SK-N-SH (cell line): ENCODE results near the gene FBN2. TPM values are rescaled to one million over a fixed set of nuclear protein-coding genes. Genes with fewer than 3 reads are reported as not detected.

Source experiments
- CTCF ChIA-PET: fragments of 300-600, 350-600 bp; formaldehyde crosslinking; extraction: SDS; loops from one replicate; lab custom pipeline; 2021; lab: Yijun Ruan, JAX
- POLR2A ChIA-PET: fragments of 350-600 bp; sonication (Branson Sonifier 250); formaldehyde crosslinking; extraction: SDS; loops from one replicate; lab custom pipeline; 2020; ENCODE audit warnings: antibody characterized with exemption, inconsistent platforms; lab: Yijun Ruan, JAX
- DNase-seq: peaks from one replicate; pipeline ENCODE4 v3.0.0; 2012
- H2AFZ ChIP-seq: fragments of 200-600 bp; sonication (generic); 2 replicates; pipeline ENCODE4 v1.8.1; 2016; ENCODE audit warnings: antibody characterized with exemption, mild to moderate bottlenecking, low read depth
- H3F3A ChIP-seq: fragments of 200-600 bp; sonication (generic); replicated peaks from 2 replicates; pipeline ENCODE3; 2016; ENCODE audit warnings: antibody characterized with exemption, mild to moderate bottlenecking; ENCODE audit not compliant: insufficient read depth
- H3K27ac ChIP-seq, 2 experiments: fragments of 200-500 bp in 1 of 2; fragments of 200-600 bp in 1 of 2; sonication (Bioruptor generic) in 1 of 2; sonication (generic), shearing (Covaris generic) in 1 of 2; 2 replicates each; pipeline versions ENCODE4 v1.5.1 to v1.6.1; 2014 to 2016; ENCODE audit warnings: low read depth in 2 of 2, inconsistent platforms in 1 of 2, low read length in 1 of 2, mild to moderate bottlenecking in 1 of 2, mixed read lengths in 1 of 2
- H3K27me3 ChIP-seq: fragments of 200-600 bp; sonication (generic), shearing (Covaris generic); 2 replicates; pipeline ENCODE4 v1.6.1; 2016; ENCODE audit warnings: mixed run types; ENCODE audit not compliant: insufficient read depth
- H3K36me3 ChIP-seq, 2 experiments: fragments of 200-500 bp in 1 of 2; fragments of 200-600 bp in 1 of 2; sonication (Bioruptor generic) in 1 of 2; sonication (generic) in 1 of 2; replicated peaks in 1 of 2; 2 replicates each; pipeline versions ENCODE3 to v1.5.1; 2014 to 2016; ENCODE audit warnings: low read length in 1 of 2, mild to moderate bottlenecking in 1 of 2; ENCODE audit not compliant: insufficient read depth in 2 of 2, control insufficient read depth in 1 of 2
- H3K4me1 ChIP-seq, 2 experiments: fragments of 200-500 bp in 1 of 2; fragments of 200-600 bp in 1 of 2; sonication (Bioruptor generic) in 1 of 2; sonication (generic), shearing (Covaris generic) in 1 of 2; 2 replicates each; pipeline versions ENCODE4 v1.5.1 to v1.6.1; 2014 to 2016; ENCODE audit warnings: low read depth in 1 of 2, low read length in 1 of 2, mixed run types in 1 of 2; ENCODE audit not compliant: insufficient read depth in 2 of 2, control insufficient read depth in 1 of 2
- H3K4me2 ChIP-seq: fragments of 200-600 bp; sonication (generic), shearing (Covaris generic); 2 replicates; pipeline ENCODE4 v1.6.1; 2017; ENCODE audit warnings: mixed run types
- H3K4me3 ChIP-seq, 2 experiments: fragments of 200-500 bp in 1 of 2; fragments of 200-600 bp in 1 of 2; sonication (Bioruptor generic) in 1 of 2; sonication (generic), shearing (Covaris generic) in 1 of 2; 2 replicates each; pipeline versions ENCODE4 v1.5.1 to v1.8.1; 2014 to 2016; ENCODE audit warnings: low read depth in 2 of 2, inconsistent platforms in 1 of 2, low read length in 1 of 2, mild to moderate bottlenecking in 1 of 2, mixed read lengths in 1 of 2, moderate library complexity in 1 of 2
- H3K79me2 ChIP-seq: fragments of 200-600 bp; sonication (generic); 2 replicates; pipeline ENCODE4 v1.8.1; 2017; ENCODE audit warnings: mild to moderate bottlenecking; ENCODE audit not compliant: insufficient read depth
- H3K9ac ChIP-seq: fragments of 200-600 bp; sonication (generic); 2 replicates; pipeline ENCODE4 v1.6.1; 2017; ENCODE audit warnings: mixed run types
- H3K9me2 ChIP-seq: fragments of 200-600 bp; sonication (generic); 2 replicates; pipeline ENCODE4 v1.6.1; 2017; ENCODE audit warnings: mixed run types
- H3K9me3 ChIP-seq: fragments of 200-600 bp; sonication (generic); 2 replicates; pipeline ENCODE4 v1.6.1; 2017; ENCODE audit warnings: mixed run types, mild to moderate bottlenecking, moderate library complexity
- H4K20me1 ChIP-seq: fragments of 200-600 bp; sonication (generic); 2 replicates; pipeline ENCODE4 v1.6.1; 2017; ENCODE audit warnings: mild to moderate bottlenecking, mixed run types; ENCODE audit not compliant: insufficient read depth
- CHD2 ChIP-seq: fragments of 150-350 bp; IDR thresholded peaks from 2 replicates; pipeline ENCODE4 v1.6.1; 2018; ENCODE audit warnings: low read length; ENCODE audit not compliant: partially characterized antibody
- CTCF ChIP-seq: fragments of 200-600 bp; sonication (generic); IDR thresholded peaks from 2 replicates; pipeline ENCODE4 v1.6.1; 2017; ENCODE audit warnings: antibody characterized with exemption, mild to moderate bottlenecking, moderate library complexity
- EP300 ChIP-seq, 2 experiments: IDR thresholded peaks; 2 replicates each; pipeline versions ENCODE4 v1.4.0 to v1.6.1; 2012; ENCODE audit warnings: borderline replicate concordance in 1 of 2, low read depth in 1 of 2, low read length in 1 of 2
- EZH2phosphoT487 ChIP-seq: fragments of 200-600 bp; sonication (generic); IDR thresholded peaks from 2 replicates; pipeline ENCODE4 v1.6.1; 2017; ENCODE audit warnings: low read depth, mixed run types, mild to moderate bottlenecking, antibody characterized with exemption, moderate library complexity, borderline replicate concordance
- FOSL2 ChIP-seq: IDR thresholded peaks from 2 replicates; pipeline ENCODE4 v1.4.0; 2012; ENCODE audit warnings: low read depth, mild to moderate bottlenecking, moderate library complexity, borderline replicate concordance
- FOXJ3 ChIP-seq: sonication (generic); formaldehyde crosslinking; IDR thresholded peaks from 2 replicates; pipeline ENCODE4 v1.5.1; 2020; ENCODE audit warnings: mild to moderate bottlenecking, missing genetic modification reagents
- FOXM1 ChIP-seq: IDR thresholded peaks from 2 replicates; pipeline ENCODE4 v1.4.0; 2012; ENCODE audit warnings: low read depth, mild to moderate bottlenecking
- GABPA ChIP-seq: IDR thresholded peaks from 2 replicates; pipeline ENCODE4 v1.4.0; 2012; ENCODE audit warnings: low read depth, mild to moderate bottlenecking
- GATA2 ChIP-seq: sonication (generic); formaldehyde crosslinking; IDR thresholded peaks from 2 replicates; pipeline ENCODE4 v1.5.0; 2020; ENCODE audit warnings: mild to moderate bottlenecking, missing genetic modification reagents
- IRF3 ChIP-seq: fragments of 150-350 bp; IDR thresholded peaks from 2 replicates; pipeline ENCODE4 v1.6.1; 2016; ENCODE audit warnings: mild to moderate bottlenecking, low read depth, low read length
- MAX ChIP-seq: IDR thresholded peaks from 2 replicates; pipeline ENCODE4 v1.4.0; 2012; ENCODE audit warnings: low read depth
- MXI1 ChIP-seq: IDR thresholded peaks from 2 replicates; pipeline ENCODE4 v1.6.1; 2012; ENCODE audit warnings: mild to moderate bottlenecking, low read depth, low read length, improper control_type of control experiment
- NRF1 ChIP-seq: IDR thresholded peaks from 2 replicates; pipeline ENCODE4 v1.6.1; 2012; ENCODE audit warnings: low read depth, mild to moderate bottlenecking, low read length
- PBX3 ChIP-seq: IDR thresholded peaks from 2 replicates; pipeline ENCODE4; 2012
- RCOR1 ChIP-seq: fragments of 150-350 bp; IDR thresholded peaks from 2 replicates; pipeline ENCODE4 v1.6.1; 2017; ENCODE audit warnings: antibody characterized with exemption, low read length
- SIN3A ChIP-seq: IDR thresholded peaks from 2 replicates; pipeline ENCODE4 v1.6.1; 2012; ENCODE audit warnings: low read depth, mild to moderate bottlenecking, low read length, moderate library complexity, borderline replicate concordance
- SMC3 ChIP-seq: IDR thresholded peaks from 2 replicates; pipeline ENCODE4 v1.6.1; 2012; ENCODE audit warnings: low read depth, low read length, improper control_type of control experiment
- TCF12 ChIP-seq: IDR thresholded peaks from 2 replicates; pipeline ENCODE4 v1.4.0; 2012
- TEAD4 ChIP-seq: IDR thresholded peaks from 2 replicates; pipeline ENCODE4 v1.4.0; 2012; ENCODE audit warnings: mild to moderate bottlenecking, borderline replicate concordance; ENCODE audit not compliant: insufficient read depth
- USF1 ChIP-seq: IDR thresholded peaks from 2 replicates; pipeline ENCODE4 v1.4.0; 2012; ENCODE audit warnings: low read depth, borderline replicate concordance
- ZBTB33 ChIP-seq: IDR thresholded peaks from 2 replicates; pipeline ENCODE4 v1.4.0; 2012; ENCODE audit warnings: low read depth, borderline replicate concordance
- WGBS: methylation state at CpG from one replicate; pipeline ENCODE4 v1.1.6; 2017; ENCODE audit warnings: low lambda C conversion rate; 5-methylcytosine and 5-hydroxymethylcytosine counted together
- polyA plus RNA-seq, 3 experiments: library from polyadenylated mRNA; depleted of rRNA; stranded (reverse); fragments of >200 nt; gene quantifications; 2 replicates each; pipeline ENCODE4 v1.2.3, GENCODE V29; 2012

The FBN2 gene
- polyA plus RNA-seq, 1 of the 3 experiments (the other 2 are of a cell fraction) = 2.2 TPM

- POLR2A ChIA-PET = no interaction called here
- no peak overlapping the region for H3K9ac ChIP-seq
- WGBS = 7% methylated on average over 9 of the region's 9 CpGs
These were observed 203.9 kb downstream of the FBN2 start for GRCh38 chr5:128334010-128334716.

GRCh38 chr5:128331261-128331660, 206.8 kb downstream of the FBN2 start:
- no peaks in the 10 kb centered on the region for H3K4me1 ChIP-seq
- no peak overlapping the region for H3K9ac ChIP-seq
- H4K20me1 ChIP-seq = no peaks in the 10 kb centered on the region
- H3K9me2 ChIP-seq = no peaks in the 10 kb centered on the region
- no peak overlapping the region for H3K4me2 ChIP-seq
- no peaks in the 10 kb centered on the region for H3K9me3 ChIP-seq
- H3K79me2 ChIP-seq = no peaks in the 10 kb centered on the region
- POLR2A ChIA-PET = no interaction called here
- peaks cover 0 to 6% of the 10 kb centered on the region in 2 experiments for H3K36me3 ChIP-seq
- no peak overlapping the region for H3K4me3 ChIP-seq
- H2AFZ ChIP-seq = no peak overlapping the region
- no peak overlapping the region for H3K27ac ChIP-seq
- H3K27me3 ChIP-seq = peaks cover 10% of the 10 kb centered on the region; the same call in 1 of the 2 replicates
- 9% methylated on average over 5 of the region's 5 CpGs for WGBS
- no peaks in the 10 kb centered on the region for H3F3A ChIP-seq
- CTCF ChIA-PET = no interaction called here
- no peak for DNase-seq
- TF ChIP-seq EP300 (IDR thresholded peaks at IDR 0.05; ENCODE audit: borderline replicate concordance in 1 of 2, low read depth in 1 of 2, low read length in 1 of 2) (no peak), TEAD4 (no peak), MXI1 (no peak), SMC3 (no peak), FOXM1 (no peak), IRF3 (no peak), PBX3 (no peak), MAX (no peak), SIN3A (no peak), USF1 (no peak), ZBTB33 (no peak)

More at GRCh38 chr5:128334010-128334716, 203.9 kb downstream of the FBN2 start:
- Histone ChIP-seq H3F3A (no peaks in the 10 kb centered on the region), H3K27me3 (peaks cover 10% of the 10 kb centered on the region; the same call in 1 of the 2 replicates), H4K20me1 (no peaks in the 10 kb centered on the region), H3K27ac (no peak overlapping the region), H3K9me2 (no peaks in the 10 kb centered on the region), H3K4me1 (no peaks in the 10 kb centered on the region)
- no peak for DNase-seq
- CTCF ChIA-PET = no interaction called here
- no peak for TF ChIP-seq EZH2phosphoT487
- no peak for TF ChIP-seq CTCF
- TF ChIP-seq GATA2 (CRISPR knock-in tag) = no peak
- no peak for TF ChIP-seq FOSL2
- no peak for TF ChIP-seq EP300 (IDR thresholded peaks at IDR 0.05; ENCODE audit: borderline replicate concordance in 1 of 2, low read depth in 1 of 2, low read length in 1 of 2)
- TF ChIP-seq GABPA = no peak
- TF ChIP-seq TCF12 = no peak
- TF ChIP-seq NRF1 = no peak
- no peak for TF ChIP-seq RCOR1
- TF ChIP-seq FOXJ3 (CRISPR knock-in tag) = no peak
- TF ChIP-seq CHD2 = no peak
- TF ChIP-seq, all 33 proteins: peak for 0
- no peak overlapping the region for H3K4me2 ChIP-seq
- H2AFZ ChIP-seq = no peak overlapping the region
- no peaks in the 10 kb centered on the region for H3K79me2 ChIP-seq
- no peak overlapping the region for H3K4me3 ChIP-seq
- H3K36me3 ChIP-seq = peaks cover 0 to 8% of the 10 kb centered on the region in 2 experiments
- no peaks in the 10 kb centered on the region for H3K9me3 ChIP-seq
